Stimulated activated naive CD8-positive, alpha-beta T cell treated with anti-CD3 and anti-CD28 coated beads, Interleukin-15, amount 100 ng/mL, for 72 hours (primary cell): ENCODE data around the gene GRIP2.

ENCODE experiments used
- ATAC-seq: fragments of 150-1000 bp; cut with Tn5 transposase; 2 replicates; pipeline ENCODE4 v1.10.0; 2021; ENCODE audit warnings: mild to moderate bottlenecking, moderate library complexity
- DNase-seq, 2 donors: peaks; one replicate each; pipeline ENCODE4 v3.0.0; 2021 to 2022
- H3K27ac Mint-ChIP-seq, 2 donors: one replicate each; pipeline ENCODE4 v1.8.0; 2022; ENCODE audit warnings: mild to moderate bottlenecking in 2 of 2, mixed read lengths in 2 of 2, moderate library complexity in 2 of 2
- H3K27me3 Mint-ChIP-seq: one replicate; pipeline ENCODE4 v1.8.0; 2022; ENCODE audit warnings: mixed read lengths
- H3K4me1 Mint-ChIP-seq: one replicate; pipeline ENCODE4 v1.8.0; 2022; ENCODE audit warnings: mild to moderate bottlenecking, mixed read lengths
- H3K4me3 Mint-ChIP-seq, 2 donors: one replicate each; pipeline ENCODE4 v1.8.0; 2022; ENCODE audit warnings: mild to moderate bottlenecking in 2 of 2, mixed read lengths in 2 of 2, moderate library complexity in 1 of 2
- H3K9me3 Mint-ChIP-seq, 2 donors: one replicate each; pipeline ENCODE4 v1.8.0; 2022; ENCODE audit warnings: mixed read lengths in 2 of 2

Gene GRIP2

DNA sequence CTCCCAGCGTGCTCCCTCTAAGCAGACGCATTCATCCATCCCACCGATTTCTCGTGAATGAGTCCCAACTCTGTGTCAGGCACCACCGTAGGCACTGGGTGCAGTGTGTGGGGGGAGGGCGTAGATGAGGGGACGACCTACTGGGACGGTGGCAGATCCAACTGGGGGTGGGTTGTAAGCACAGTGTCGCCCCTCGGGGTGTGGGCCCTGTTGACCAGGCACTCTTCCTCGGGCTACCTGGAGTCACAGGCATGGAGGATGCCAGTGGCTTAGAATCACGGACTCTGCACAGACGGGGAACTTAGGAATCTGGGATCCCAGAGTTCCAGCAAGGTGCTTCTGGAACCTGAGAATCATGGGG lies 71.5 kb downstream of the GRIP2 start:
- H3K27me3 Mint-ChIP-seq, result no peaks in the 10 kb centered on the region
- H3K27ac Mint-ChIP-seq, result no peak overlapping the region
- no peaks in the 10 kb centered on the region for H3K4me1 Mint-ChIP-seq
- ATAC-seq (no peak), DNase-seq (no peak)
- H3K9me3 Mint-ChIP-seq, result no peaks in the 10 kb centered on the region
- no peak overlapping the region for H3K4me3 Mint-ChIP-seq

DNA sequence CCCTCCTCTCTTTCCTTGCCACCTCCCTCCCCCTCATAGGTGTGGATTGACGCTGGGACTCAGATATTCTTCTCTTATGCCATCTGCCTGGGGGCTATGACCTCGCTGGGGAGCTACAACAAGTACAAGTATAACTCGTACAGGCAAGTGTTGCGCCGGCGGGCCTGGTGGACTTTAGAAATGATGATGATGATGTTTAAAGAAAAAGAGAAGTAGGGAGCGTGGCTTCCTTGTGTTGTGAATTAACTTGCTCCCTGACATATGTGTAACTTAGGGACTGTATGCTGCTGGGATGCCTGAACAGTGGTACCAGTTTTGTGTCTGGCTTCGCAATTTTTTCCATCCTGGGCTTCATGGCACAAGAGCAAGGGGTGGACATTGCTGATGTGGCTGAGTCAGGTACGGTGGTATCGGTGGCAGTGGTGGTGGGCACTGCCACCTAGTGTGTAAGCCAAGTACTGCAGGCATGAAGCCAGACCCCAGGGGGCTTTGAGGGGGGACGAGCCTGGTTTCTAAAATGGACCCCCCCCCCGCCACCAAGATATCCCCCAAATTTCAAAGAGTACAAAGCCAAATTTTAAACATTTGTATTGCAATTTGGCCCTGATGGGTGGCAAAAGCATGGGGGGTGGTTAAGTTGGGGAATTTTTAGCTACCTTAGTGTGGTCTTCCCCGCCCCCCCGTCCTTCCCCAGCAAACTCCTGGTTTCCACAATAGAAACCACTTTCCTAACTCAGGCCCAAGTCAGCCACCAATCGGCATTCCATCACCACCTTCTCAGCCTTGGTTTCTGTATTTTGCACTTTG lies 72.1 kb downstream of the GRIP2 start:
- Mint-ChIP-seq H3K9me3 (no peaks in the 10 kb centered on the region), H3K4me3 (no peak overlapping the region), H3K27ac (peak overlapping the region in 1 of 2 donors; percentile 48), H3K4me1 (no peaks in the 10 kb centered on the region), H3K27me3 (no peaks in the 10 kb centered on the region)
- ATAC-seq (peak; percentile 54), DNase-seq (peak; percentile 36 to 38)

DNA sequence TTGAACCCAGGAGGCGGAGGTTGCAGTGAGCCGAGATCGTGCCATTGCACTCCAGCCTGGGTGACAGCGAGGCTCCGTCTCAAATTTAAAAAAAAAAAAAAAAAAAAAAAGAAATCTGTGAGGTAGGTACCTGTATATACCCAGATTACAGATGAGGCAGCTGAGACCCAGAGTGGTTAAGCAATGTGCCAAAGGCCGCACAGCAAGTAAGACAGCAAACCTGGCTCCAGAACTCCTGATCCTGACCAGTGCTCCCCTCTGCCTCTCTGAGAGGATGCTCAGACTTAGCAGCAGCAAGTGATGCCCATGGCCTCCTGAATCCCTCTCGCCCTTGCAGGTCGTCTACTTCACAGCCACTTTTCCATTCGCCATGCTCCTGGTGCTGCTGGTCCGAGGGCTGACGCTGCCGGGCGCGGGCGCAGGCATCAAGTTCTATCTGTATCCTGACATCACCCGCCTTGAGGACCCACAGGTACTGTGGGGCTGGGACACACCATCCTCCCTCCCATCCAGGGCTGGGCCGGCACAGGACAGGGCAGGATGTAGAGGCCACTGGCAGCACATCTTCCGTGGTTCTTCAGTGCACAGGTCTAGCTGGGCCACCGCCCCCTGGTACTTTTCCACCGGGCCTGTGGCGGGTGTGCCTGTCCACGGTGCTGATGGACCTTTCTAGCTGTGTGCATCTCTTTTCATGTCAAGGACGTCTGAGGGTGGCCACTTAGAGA lies 73.8 kb downstream of the GRIP2 start:
- H3K4me1 Mint-ChIP-seq, result peaks cover 15% of the 10 kb centered on the region
- H3K27ac Mint-ChIP-seq, result no peak overlapping the region
- H3K27me3 Mint-ChIP-seq, result no peaks in the 10 kb centered on the region
- H3K4me3 Mint-ChIP-seq, result no peak overlapping the region
- no peak for ATAC-seq
- no peak for DNase-seq
- no peaks in the 10 kb centered on the region for H3K9me3 Mint-ChIP-seq

DNA sequence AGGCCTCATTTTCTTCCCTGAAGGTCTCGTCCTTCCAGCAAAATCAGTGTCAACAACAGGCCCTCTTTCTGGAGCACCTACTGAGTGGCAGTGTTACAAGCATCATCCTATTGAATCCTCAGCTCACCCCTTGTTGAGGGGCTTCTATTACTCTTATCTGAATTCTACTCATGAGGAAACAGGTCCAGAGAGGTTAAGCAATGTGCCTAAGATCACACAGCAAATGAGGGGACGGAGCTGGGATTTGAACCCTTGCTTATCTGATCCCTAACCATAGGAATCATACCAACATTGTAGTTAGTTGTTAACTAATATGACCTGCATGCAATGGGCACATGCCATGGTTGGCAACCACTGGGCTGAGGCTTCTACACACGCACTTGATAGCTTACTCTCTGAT lies 74.7 kb downstream of the GRIP2 start:
- Mint-ChIP-seq H3K27ac (no peak overlapping the region), H3K9me3 (no peaks in the 10 kb centered on the region), H3K4me3 (no peak overlapping the region), H3K4me1 (peaks cover 22% of the 10 kb centered on the region), H3K27me3 (no peaks in the 10 kb centered on the region)
- no peak for ATAC-seq
- DNase-seq, result no peak

DNA sequence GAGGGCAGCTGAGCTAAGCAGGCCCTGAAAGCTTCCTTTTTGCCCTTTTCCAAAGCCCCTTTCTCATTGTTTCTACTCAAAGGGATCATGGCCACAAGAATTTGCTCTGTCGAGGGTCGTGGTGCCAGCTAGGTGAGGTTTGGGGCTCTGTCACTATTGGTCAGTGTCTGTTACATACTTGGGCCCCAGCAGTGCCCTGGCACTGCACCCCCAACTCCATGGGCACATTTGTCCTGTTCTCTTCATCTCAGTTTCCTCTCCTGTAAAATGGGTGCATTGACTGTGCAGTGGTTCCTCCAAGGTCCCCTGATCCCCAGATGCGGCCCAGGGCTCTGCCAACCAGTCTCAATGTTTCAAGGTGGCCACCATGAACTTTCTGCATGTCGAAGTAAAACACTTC lies 75.6 kb downstream of the GRIP2 start:
- DNase-seq (no peak), ATAC-seq (no peak)
- H3K27me3 Mint-ChIP-seq, result no peaks in the 10 kb centered on the region
- no peak overlapping the region for H3K4me3 Mint-ChIP-seq
- peaks cover 28% of the 10 kb centered on the region for H3K4me1 Mint-ChIP-seq
- no peak overlapping the region for H3K27ac Mint-ChIP-seq
- no peaks in the 10 kb centered on the region for H3K9me3 Mint-ChIP-seq

- ATAC-seq (no peak), DNase-seq (no peak)
- no peaks in the 10 kb centered on the region for H3K9me3 Mint-ChIP-seq
- H3K4me3 Mint-ChIP-seq, result no peak overlapping the region
- no peak overlapping the region for H3K27ac Mint-ChIP-seq
- no peaks in the 10 kb centered on the region for H3K27me3 Mint-ChIP-seq
- peaks cover 28% of the 10 kb centered on the region for H3K4me1 Mint-ChIP-seq
These were observed 76.0 kb downstream of the GRIP2 start for GRCh38 chr3:14464141-14464465.

- no peaks in the 10 kb centered on the region for H3K9me3 Mint-ChIP-seq
- DNase-seq (no peak), ATAC-seq (no peak)
- H3K27ac Mint-ChIP-seq, result no peak overlapping the region
- H3K27me3 Mint-ChIP-seq, result no peaks in the 10 kb centered on the region
- no peak overlapping the region for H3K4me3 Mint-ChIP-seq
- H3K4me1 Mint-ChIP-seq, result peaks cover 28% of the 10 kb centered on the region
These were observed 76.6 kb downstream of the GRIP2 start for GRCh38 chr3:14463330-14464140.

- Mint-ChIP-seq H3K27ac (peak overlapping the region; percentile 75 to 91), H3K27me3 (no peaks in the 10 kb centered on the region)
These were observed 77.4 kb downstream of the GRIP2 start for GRCh38 chr3:14462738-14463137.

GRCh38 chr3:14461748-14462324 lies 78.3 kb downstream of the GRIP2 start:
- DNase-seq (peak; percentile 21 to 42), ATAC-seq (peak; percentile 71)
- Mint-ChIP-seq H3K4me3 (no peak overlapping the region), H3K27ac (peak overlapping the region; percentile 61 to 67), H3K9me3 (no peaks in the 10 kb centered on the region), H3K4me1 (peaks cover 28% of the 10 kb centered on the region), H3K27me3 (no peaks in the 10 kb centered on the region)

More at GRCh38 chr3:14462738-14463137, 77.4 kb downstream of the GRIP2 start:
- ATAC-seq, result no peak
- DNase-seq, result no peak
- Mint-ChIP-seq H3K4me1 (peaks cover 28% of the 10 kb centered on the region), H3K9me3 (no peaks in the 10 kb centered on the region), H3K4me3 (no peak overlapping the region)

- no peaks in the 10 kb centered on the region for H3K27me3 Mint-ChIP-seq
- H3K4me1 Mint-ChIP-seq, result peaks cover 28% of the 10 kb centered on the region
- DNase-seq (no peak), ATAC-seq (peak; percentile 6)
- H3K9me3 Mint-ChIP-seq, result no peaks in the 10 kb centered on the region
- peak overlapping the region in 1 of 2 donors; percentile 69 for H3K27ac Mint-ChIP-seq
- no peak overlapping the region for H3K4me3 Mint-ChIP-seq
These were observed 79.0 kb downstream of the GRIP2 start for GRCh38 chr3:14461006-14461747.

DNA sequence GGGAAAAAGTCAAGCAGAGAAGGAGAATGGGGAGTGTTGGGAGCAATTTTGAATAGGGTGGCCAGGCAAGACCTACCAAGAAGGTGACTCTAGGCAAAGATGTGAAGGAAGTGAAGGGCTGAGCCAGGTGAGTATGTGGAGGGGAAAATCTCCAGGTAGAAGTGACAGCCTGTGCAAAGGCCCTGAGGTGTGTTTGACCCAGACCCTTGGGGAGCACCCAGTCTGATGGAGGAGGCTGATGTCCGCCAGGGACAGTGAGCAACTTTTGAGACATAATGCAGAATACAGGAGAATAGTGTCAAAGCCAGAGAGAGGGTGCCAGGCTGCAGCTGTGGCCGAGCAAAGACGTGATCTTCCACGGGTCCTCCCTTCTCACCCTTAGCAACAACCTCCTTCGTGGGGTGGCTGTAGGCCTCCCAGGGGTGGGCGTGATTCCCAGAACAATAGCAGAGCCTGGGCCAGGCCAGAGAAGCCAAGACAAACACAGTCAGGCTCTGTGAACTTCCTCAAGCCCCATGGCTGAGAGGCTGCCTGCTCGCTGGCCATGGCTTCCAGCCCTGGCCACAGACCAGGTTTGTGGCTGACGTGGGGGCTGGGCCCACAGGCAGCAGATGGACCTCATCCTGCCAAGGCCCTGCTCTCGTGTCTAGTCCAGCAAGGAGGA lies 79.7 kb downstream of the GRIP2 start:
- ATAC-seq, result no peak
- DNase-seq, result no peak

GRCh38 chr3:14459787-14460186 lies 80.4 kb downstream of the GRIP2 start:
- H3K27ac Mint-ChIP-seq, result peak overlapping the region in 1 of 2 donors; percentile 75
- ATAC-seq, result no peak
- no peaks in the 10 kb centered on the region for H3K27me3 Mint-ChIP-seq
- H3K9me3 Mint-ChIP-seq, result no peaks in the 10 kb centered on the region
- no peak overlapping the region for H3K4me3 Mint-ChIP-seq
- no peak for DNase-seq
- peaks cover 28% of the 10 kb centered on the region for H3K4me1 Mint-ChIP-seq

More for the DNA sequence above, 79.7 kb downstream of the GRIP2 start:
- Mint-ChIP-seq H3K4me3 (no peak overlapping the region), H3K27ac (peak overlapping the region in 1 of 2 donors; percentile 70), H3K4me1 (peaks cover 28% of the 10 kb centered on the region), H3K27me3 (no peaks in the 10 kb centered on the region), H3K9me3 (no peaks in the 10 kb centered on the region)

- DNase-seq (no peak), ATAC-seq (no peak)
- H3K27ac Mint-ChIP-seq, result peak overlapping the region in 1 of 2 donors; percentile 22
- H3K4me1 Mint-ChIP-seq, result peaks cover 28% of the 10 kb centered on the region
- H3K27me3 Mint-ChIP-seq, result no peaks in the 10 kb centered on the region
- H3K9me3 Mint-ChIP-seq, result no peaks in the 10 kb centered on the region
- H3K4me3 Mint-ChIP-seq, result no peak overlapping the region
These were observed 80.8 kb downstream of the GRIP2 start for GRCh38 chr3:14459384-14459783.

DNA sequence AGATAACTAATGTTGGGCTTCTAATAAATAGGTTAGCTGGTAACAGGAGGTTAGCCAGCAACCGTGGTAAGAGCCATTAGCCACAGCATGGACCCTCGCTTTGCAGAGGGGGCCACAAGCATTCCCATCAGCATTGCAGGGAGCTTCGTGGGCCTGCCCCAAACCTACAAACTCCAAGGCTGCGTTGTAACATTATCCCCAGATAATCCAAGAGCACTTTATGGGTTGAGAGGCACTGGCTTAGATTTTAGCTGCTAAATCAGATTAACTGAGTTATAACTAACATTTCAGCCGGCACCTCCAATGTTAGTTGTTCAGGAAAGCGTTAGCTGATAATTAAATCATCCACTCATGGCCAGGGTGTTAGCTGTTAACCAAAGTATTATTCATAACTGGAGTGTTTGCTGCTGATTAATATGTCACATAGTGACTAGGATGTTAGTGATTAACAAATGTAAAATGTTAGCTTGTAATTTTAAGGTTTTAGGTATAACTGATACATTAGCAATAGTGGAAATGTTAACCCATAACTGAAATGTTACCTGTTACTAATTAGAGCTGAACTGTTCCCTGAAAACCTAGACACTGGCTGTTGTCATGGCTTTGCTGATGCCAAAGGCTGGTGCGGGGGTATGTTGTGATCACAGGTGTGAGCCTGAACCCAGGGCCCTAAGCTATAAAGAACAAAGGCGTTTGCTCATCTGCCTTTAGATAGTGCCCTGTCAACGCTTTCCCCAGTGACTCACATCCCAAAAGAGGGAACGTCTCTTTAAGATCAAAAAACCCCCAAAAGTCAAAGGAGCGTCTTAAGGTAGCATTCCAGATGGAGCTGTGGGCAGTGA lies 81.5 kb downstream of the GRIP2 start:
- DNase-seq, result no peak
- peaks cover 28% of the 10 kb centered on the region for H3K4me1 Mint-ChIP-seq

More for the DNA sequence above, 81.5 kb downstream of the GRIP2 start:
- H3K27me3 Mint-ChIP-seq, result no peaks in the 10 kb centered on the region
- H3K9me3 Mint-ChIP-seq, result no peaks in the 10 kb centered on the region
- no peak overlapping the region for H3K4me3 Mint-ChIP-seq
- peak overlapping the region in 1 of 2 donors; percentile 22 for H3K27ac Mint-ChIP-seq
- ATAC-seq, result no peak
